ENCODE results near the gene NLRP5. TPM values are rescaled to one million over a fixed set of nuclear protein-coding genes. Genes with fewer than 3 reads are reported as not detected.

Gene NLRP5
- total RNA-seq, 1 experiment from 2014 or later, result not detected

- DNase-seq (ENCODE audit: low read depth), result peak; percentile 54
- in situ Hi-C loops (cut with HindIII; ENCODE audit: low pct_unique_long_range_greater_than_20kb, low sequenced_read_pairs), result no loop called here
Measured at GRCh38 chr19:56066152-56067023, 79.8 kb downstream of the NLRP5 start.

- no peak for DNase-seq (ENCODE audit: low read depth)
- in situ Hi-C loops (cut with HindIII; ENCODE audit: low pct_unique_long_range_greater_than_20kb, low sequenced_read_pairs), result no loop called here
Measured at GRCh38 chr19:56069642-56070041, 83.1 kb downstream of the NLRP5 start.

GRCh38 chr19:56071151-56071550 lies 84.6 kb downstream of the NLRP5 start:
- in situ Hi-C loops (cut with HindIII; ENCODE audit: low pct_unique_long_range_greater_than_20kb, low sequenced_read_pairs), result no loop called here
- DNase-seq (ENCODE audit: low read depth), result no peak

- DNase-seq (ENCODE audit: low read depth), result peak; percentile 31
- in situ Hi-C loops (cut with HindIII; ENCODE audit: low pct_unique_long_range_greater_than_20kb, low sequenced_read_pairs), result no loop called here
Measured at GRCh38 chr19:56076498-56076897, 89.9 kb downstream of the NLRP5 start.

- no peak for DNase-seq (ENCODE audit: low read depth)
- in situ Hi-C loops (cut with HindIII; ENCODE audit: low pct_unique_long_range_greater_than_20kb, low sequenced_read_pairs), result no loop called here
Measured at GRCh38 chr19:56079609-56080008, 93.0 kb downstream of the NLRP5 start.

- no peak for DNase-seq (ENCODE audit: low read depth)
- in situ Hi-C loops (cut with HindIII; ENCODE audit: low pct_unique_long_range_greater_than_20kb, low sequenced_read_pairs), result no loop called here
Measured at GRCh38 chr19:56080669-56081401, 94.3 kb downstream of the NLRP5 start.

- no peak for DNase-seq (ENCODE audit: low read depth)
- in situ Hi-C loops (cut with HindIII; ENCODE audit: low pct_unique_long_range_greater_than_20kb, low sequenced_read_pairs), result no loop called here
Measured at GRCh38 chr19:56083668-56084067, 97.1 kb downstream of the NLRP5 start.

GRCh38 chr19:56084835-56085536 lies 98.4 kb downstream of the NLRP5 start:
- DNase-seq (ENCODE audit: low read depth), result no peak
- in situ Hi-C loops (cut with HindIII; ENCODE audit: low pct_unique_long_range_greater_than_20kb, low sequenced_read_pairs), result no loop called here

- no peak for DNase-seq (ENCODE audit: low read depth)
- in situ Hi-C loops (cut with HindIII; ENCODE audit: low pct_unique_long_range_greater_than_20kb, low sequenced_read_pairs), result no loop called here
Measured at GRCh38 chr19:56085571-56086275, 99.1 kb downstream of the NLRP5 start.

- in situ Hi-C loops (cut with HindIII; ENCODE audit: low pct_unique_long_range_greater_than_20kb, low sequenced_read_pairs), result no loop called here
- no peak for DNase-seq (ENCODE audit: low read depth)
Measured at GRCh38 chr19:56086671-56087430, 100.3 kb downstream of the NLRP5 start.

- DNase-seq (ENCODE audit: low read depth), result no peak
- in situ Hi-C loops (cut with HindIII; ENCODE audit: low pct_unique_long_range_greater_than_20kb, low sequenced_read_pairs), result no loop called here
Measured at GRCh38 chr19:56087647-56088496, 101.3 kb downstream of the NLRP5 start.

GRCh38 chr19:56088497-56089215 lies 102.1 kb downstream of the NLRP5 start:
- in situ Hi-C loops (cut with HindIII; ENCODE audit: low pct_unique_long_range_greater_than_20kb, low sequenced_read_pairs), result no loop called here
- no peak for DNase-seq (ENCODE audit: low read depth)

GRCh38 chr19:56089344-56089743 lies 102.8 kb downstream of the NLRP5 start:
- no peak for DNase-seq (ENCODE audit: low read depth)

GRCh38 chr19:56091066-56091490 lies 104.5 kb downstream of the NLRP5 start:
- DNase-seq (ENCODE audit: low read depth), result peak; percentile 70
- in situ Hi-C loops (cut with HindIII; ENCODE audit: low pct_unique_long_range_greater_than_20kb, low sequenced_read_pairs), result no loop called here

More at GRCh38 chr19:56089344-56089743, 102.8 kb downstream of the NLRP5 start:
- in situ Hi-C loops (cut with HindIII; ENCODE audit: low pct_unique_long_range_greater_than_20kb, low sequenced_read_pairs), result no loop called here

GRCh38 chr19:56091751-56092546 lies 105.4 kb downstream of the NLRP5 start:
- DNase-seq (ENCODE audit: low read depth), result peak; percentile 75
- in situ Hi-C loops (cut with HindIII; ENCODE audit: low pct_unique_long_range_greater_than_20kb, low sequenced_read_pairs), result no loop called here

Data from Caki2 (cell line).